ENCODE measurements around the gene NXPH3. TPM values are rescaled to one million over a fixed set of nuclear protein-coding genes. Genes with fewer than 3 reads are reported as not detected.

Gene NXPH3
- polyA plus RNA-seq, 1 of the 3 experiments (the other 2 are of a cell fraction), result 0.30 TPM

GRCh38 chr17:49583889-49584288, 8.2 kb downstream of the NXPH3 start:
- Histone ChIP-seq H3K27ac (ENCODE audit: low read depth in 2 of 2, low read length in 1 of 2) (no peak overlapping the region), H2AFZ (ENCODE audit: low read depth) (no peak overlapping the region), H3K9me2 (no peaks in the 10 kb centered on the region), H3F3A (replicated peaks; ENCODE audit: insufficient read depth) (peaks cover 8% of the 10 kb centered on the region), H3K36me3 (replicated peaks in 1 of 2; ENCODE audit: control insufficient read depth in 1 of 2, insufficient read depth in 2 of 2, low read length in 1 of 2) (no peaks in the 10 kb centered on the region), H3K4me3 (ENCODE audit: low read depth in 2 of 2, low read length in 1 of 2) (no peak overlapping the region), H4K20me1 (ENCODE audit: insufficient read depth) (no peaks in the 10 kb centered on the region), H3K79me2 (ENCODE audit: insufficient read depth) (no peaks in the 10 kb centered on the region), H3K9ac (no peak overlapping the region), H3K27me3 (ENCODE audit: insufficient read depth) (no peaks in the 10 kb centered on the region), H3K4me2 (no peak overlapping the region), H3K9me3 (no peaks in the 10 kb centered on the region), H3K4me1 (ENCODE audit: control insufficient read depth in 1 of 2, insufficient read depth in 2 of 2, low read depth in 1 of 2, low read length in 1 of 2) (peaks cover 8 to 20% of the 10 kb centered on the region in 2 experiments; a peak in 3 of 4 replicates)
- peak; percentile 14 for DNase-seq
- ChIA-PET CTCF (interaction anchor here (0.9 to 48.9 kb wide), 4 partner anchors 9 to 110 kb away, joined by 3 to 2107 read pairs (median 34); partner anchors contain the start of genes SLC35B1 and SPOP), POLR2A (no interaction called here)
- peak; percentile 55; the same call in 1 of the 2 replicates for TF ChIP-seq USF1 (IDR thresholded peaks at IDR 0.05; ENCODE audit: borderline replicate concordance, low read depth)
- no peak for TF ChIP-seq MAX (IDR thresholded peaks at IDR 0.05; ENCODE audit: low read depth)
- WGBS (ENCODE audit: low lambda C conversion rate), result 97% methylated on average over 4 of the region's 4 CpGs

GRCh38 chr17:49585422-49586027, 9.9 kb downstream of the NXPH3 start:
- H3K4me1 ChIP-seq (ENCODE audit: control insufficient read depth in 1 of 2, insufficient read depth in 2 of 2, low read depth in 1 of 2, low read length in 1 of 2), result peaks cover 8 to 28% of the 10 kb centered on the region in 2 experiments; a peak in 3 of 4 replicates
- 76% methylated on average over 3 of the region's 3 CpGs for WGBS (ENCODE audit: low lambda C conversion rate)
- no peaks in the 10 kb centered on the region for H3K27me3 ChIP-seq (ENCODE audit: insufficient read depth)
- no peaks in the 10 kb centered on the region for H3K79me2 ChIP-seq (ENCODE audit: insufficient read depth)
- H2AFZ ChIP-seq (ENCODE audit: low read depth), result no peak overlapping the region
- H3K36me3 ChIP-seq (replicated peaks in 1 of 2; ENCODE audit: control insufficient read depth in 1 of 2, insufficient read depth in 2 of 2, low read length in 1 of 2), result peaks cover 0 to 2% of the 10 kb centered on the region in 2 experiments
- H3K9ac ChIP-seq, result no peak overlapping the region
- ChIA-PET CTCF (interaction anchor here (0.7 to 48.9 kb wide), 6 partner anchors 9 to 108 kb away, joined by 3 to 2107 read pairs (median 5); partner anchors contain the start of genes SLC35B1 and SPOP), POLR2A (interaction anchor here (1.1 kb wide), 1 partner anchor 171 kb away, joined by 3 read pairs; the partner anchor contains the start of gene PHB1)
- no peak for TF ChIP-seq CHD2 (IDR thresholded peaks at IDR 0.05; ENCODE audit: low read length, partially characterized antibody)
- no peak for TF ChIP-seq GABPA (IDR thresholded peaks at IDR 0.05; ENCODE audit: low read depth)
- peak; percentile 39; the same call in 1 of the 2 replicates for TF ChIP-seq CTCF (IDR thresholded peaks at IDR 0.05)
- H3K9me2 ChIP-seq, result no peaks in the 10 kb centered on the region
- no peaks in the 10 kb centered on the region for H4K20me1 ChIP-seq (ENCODE audit: insufficient read depth)
- no peaks in the 10 kb centered on the region for H3K9me3 ChIP-seq
- peaks cover 15% of the 10 kb centered on the region for H3F3A ChIP-seq (replicated peaks; ENCODE audit: insufficient read depth)
- H3K4me2 ChIP-seq, result no peak overlapping the region
- peak; percentile 56 for DNase-seq
- H3K27ac ChIP-seq (ENCODE audit: low read depth in 2 of 2, low read length in 1 of 2), result no peak overlapping the region
- H3K4me3 ChIP-seq (ENCODE audit: low read depth in 2 of 2, low read length in 1 of 2), result no peak overlapping the region

Data from SK-N-SH (cell line).